Erythroblast (primary cell): ENCODE results near the gene ALKBH4.

ENCODE experiments used
- GATA1 ChIP-seq: IDR thresholded peaks from 2 replicates; pipeline ENCODE4 v1.6.1; 2011; ENCODE audit warnings: low read depth, mild to moderate bottlenecking, control low read depth, low read length, moderate library complexity
- POLR2A ChIP-seq: IDR thresholded peaks from 2 replicates; pipeline ENCODE4 v1.6.1; 2011; ENCODE audit warnings: mild to moderate bottlenecking, low read length

DNA sequence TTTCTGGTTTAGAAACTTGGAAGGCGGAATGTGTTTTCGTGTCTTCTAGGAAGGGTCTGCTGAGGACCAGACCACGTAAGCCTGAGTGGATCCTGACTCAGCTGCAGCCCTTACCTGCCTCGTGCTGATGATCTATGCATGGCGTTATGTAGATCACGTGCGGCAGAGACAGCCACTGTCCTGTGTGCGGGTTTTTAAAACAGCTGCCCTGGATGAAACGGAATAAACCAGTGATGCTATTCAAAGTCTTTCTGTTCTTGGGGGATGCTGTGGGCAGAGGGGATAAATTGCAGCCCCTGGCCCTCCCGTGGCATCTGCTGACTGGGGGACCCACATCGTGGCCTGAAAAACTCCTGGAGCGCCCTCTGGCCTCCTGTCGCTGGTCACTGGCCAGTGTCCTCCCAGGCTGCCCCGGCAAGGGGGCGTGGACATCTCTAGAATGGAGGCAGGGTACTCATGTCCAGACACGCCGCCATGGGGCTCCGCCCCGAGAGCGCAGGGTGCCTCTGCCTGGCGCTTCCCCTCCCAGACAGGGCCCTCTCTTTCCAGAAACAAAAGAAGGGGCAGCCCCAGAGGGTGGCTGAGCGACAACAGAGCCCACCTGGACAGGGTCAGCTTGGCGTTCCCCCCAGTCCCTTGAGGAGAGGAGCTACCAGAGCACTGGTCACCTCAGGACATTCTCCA lies 13.2 kb downstream of the ALKBH4 start:
- TF ChIP-seq POLR2A: no peak
- TF ChIP-seq GATA1: no peak
